HG03045 (cell line): ENCODE results near the gene DNAAF3.
"Not testable (repeated sequence)": the region's sequence is repeated elsewhere in the genome, so short reads cannot be mapped to it uniquely, and the experiment has no call there.

Source experiments
- ATAC-seq: cut with Tn5 transposase; IDR thresholded peaks from one replicate; pipeline ENCODE4 v1.9.1; 2021; ENCODE audit warnings: mild to moderate bottlenecking, moderate library complexity; ENCODE audit not compliant: unreplicated experiment

Gene DNAAF3

DNA sequence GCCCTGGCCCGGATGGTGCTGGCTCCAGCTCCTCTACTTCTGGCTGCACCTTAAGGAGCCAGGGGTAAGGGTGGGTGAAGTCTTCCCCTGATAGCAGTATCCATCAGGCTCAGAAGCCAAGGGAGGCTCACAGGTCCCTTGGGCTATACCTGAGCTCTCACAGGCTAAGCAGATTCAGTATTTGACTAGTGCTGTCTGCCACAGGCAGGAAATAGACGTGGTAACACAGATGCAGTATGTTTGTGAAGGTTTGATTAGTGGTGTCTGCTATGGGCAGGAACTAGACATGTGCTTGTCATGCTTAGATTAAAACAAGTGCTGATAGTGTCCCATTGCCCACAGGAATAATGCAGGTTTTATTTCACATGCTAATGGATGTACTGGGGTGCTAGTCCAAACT lies 9.7 kb upstream of the DNAAF3 start:
- ATAC-seq: no peak

DNA sequence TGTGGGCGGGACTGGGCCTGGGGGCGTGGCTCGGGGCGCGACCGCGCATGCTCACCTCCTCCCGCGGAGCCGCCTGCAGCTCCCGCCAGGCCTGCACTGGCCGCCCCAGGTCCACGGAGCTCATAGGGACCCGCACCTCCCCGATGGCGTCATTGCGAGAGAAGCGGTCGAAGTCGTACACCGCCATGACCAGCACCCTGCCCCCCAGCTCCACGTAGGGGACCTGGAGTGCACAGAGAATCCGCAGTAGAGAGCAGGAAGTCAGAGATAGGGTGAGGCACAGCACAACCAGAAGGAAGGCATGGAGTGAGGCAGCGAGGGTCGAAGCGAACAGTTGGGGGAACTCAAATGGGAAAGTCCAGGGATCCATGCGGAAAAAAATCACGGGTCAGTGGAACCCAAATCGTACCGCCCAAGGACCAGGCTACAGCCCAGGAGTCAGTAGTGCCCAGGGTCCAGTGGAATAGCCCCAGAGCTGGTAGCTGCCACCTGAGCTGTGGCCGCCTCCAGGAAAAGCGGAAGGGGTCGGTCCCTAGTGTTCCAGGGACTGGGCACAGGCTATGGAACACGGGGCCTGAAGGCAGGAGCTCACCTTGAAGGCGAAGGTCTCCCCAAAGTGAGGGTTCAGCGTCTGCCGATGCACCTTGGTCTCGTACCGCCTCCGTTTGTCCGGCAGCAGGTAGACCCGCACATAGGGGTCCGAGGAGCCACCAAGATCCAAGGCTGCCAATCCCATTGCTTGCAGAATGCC lies 8.9 kb upstream of the DNAAF3 start:
- ATAC-seq: no peak

DNA sequence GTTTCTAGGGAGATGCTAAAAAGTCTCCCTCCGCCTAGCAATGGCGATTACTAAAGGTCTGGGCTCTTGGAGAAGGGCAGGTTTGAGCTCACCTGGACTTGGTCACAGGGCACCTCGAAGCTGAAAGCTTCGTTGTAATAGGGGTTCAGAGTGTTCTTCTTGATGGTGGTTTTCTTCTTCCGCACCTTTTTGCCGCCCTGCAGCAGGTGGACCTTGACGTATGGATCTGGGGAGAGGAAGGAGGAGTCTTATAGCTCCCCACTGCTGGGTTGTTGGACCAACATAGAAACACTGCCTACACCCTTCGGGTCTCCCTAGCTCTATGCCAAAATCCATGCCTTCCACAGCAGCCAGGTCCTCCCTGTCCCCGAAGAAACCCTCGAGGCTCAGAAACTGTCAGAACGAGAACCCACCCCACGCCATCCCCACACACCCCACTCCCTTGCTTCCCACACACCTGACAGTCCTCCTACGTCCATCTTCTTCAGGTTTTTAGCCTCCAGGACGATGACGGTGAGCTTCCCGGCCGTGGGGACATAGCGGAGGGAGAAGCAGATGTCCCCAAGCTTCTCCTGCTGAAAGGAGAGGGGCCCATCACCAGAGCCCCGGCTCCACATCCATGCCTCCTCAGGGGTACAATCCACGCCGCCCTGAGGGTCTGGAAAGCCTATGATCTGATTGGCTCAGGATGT lies 8.2 kb upstream of the DNAAF3 start:
- ATAC-seq: no peak

DNA sequence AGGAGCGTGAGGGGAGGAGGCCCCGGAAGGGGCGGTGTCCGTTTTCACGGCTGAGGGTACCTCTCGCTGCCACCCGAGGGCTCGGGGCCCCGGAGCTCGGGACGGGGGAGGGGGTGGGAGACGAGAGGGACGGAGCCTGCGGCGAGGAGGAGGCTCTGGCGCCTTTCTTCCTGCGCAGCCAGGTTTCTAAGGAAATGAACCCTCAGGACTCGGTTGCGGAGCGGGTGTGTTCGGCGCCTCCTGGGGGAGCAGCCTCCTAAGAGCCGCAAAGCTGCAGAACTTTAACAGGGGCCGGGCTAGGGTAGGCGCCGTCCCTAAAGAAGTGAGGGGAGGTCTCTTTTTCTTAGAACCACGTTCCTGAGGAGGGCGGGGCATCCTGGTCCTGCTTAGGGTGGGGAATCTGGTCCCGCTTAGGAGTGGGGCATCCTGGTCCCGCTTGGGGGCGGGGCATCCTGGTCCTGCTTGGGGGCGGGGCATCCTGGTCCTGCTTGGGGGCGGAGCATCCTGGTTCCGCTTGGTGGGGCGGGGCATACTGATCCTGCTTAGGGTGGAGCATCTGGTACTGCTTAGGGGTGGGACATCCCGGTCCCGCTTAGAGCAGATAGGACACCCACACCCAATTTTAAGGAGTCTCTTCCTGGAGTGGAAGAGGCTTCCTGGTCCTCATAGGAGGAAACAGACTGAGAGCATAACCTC lies 7.4 kb upstream of the DNAAF3 start:
- ATAC-seq: no peak

GRCh38 chr19:55173186-55173713 lies 6.8 kb upstream of the DNAAF3 start:
- ATAC-seq: no peak

GRCh38 chr19:55172741-55173140 lies 6.3 kb upstream of the DNAAF3 start:
- no peak for ATAC-seq

GRCh38 chr19:55172318-55172717 lies 5.9 kb upstream of the DNAAF3 start:
- ATAC-seq: not testable (repeated sequence)

DNA sequence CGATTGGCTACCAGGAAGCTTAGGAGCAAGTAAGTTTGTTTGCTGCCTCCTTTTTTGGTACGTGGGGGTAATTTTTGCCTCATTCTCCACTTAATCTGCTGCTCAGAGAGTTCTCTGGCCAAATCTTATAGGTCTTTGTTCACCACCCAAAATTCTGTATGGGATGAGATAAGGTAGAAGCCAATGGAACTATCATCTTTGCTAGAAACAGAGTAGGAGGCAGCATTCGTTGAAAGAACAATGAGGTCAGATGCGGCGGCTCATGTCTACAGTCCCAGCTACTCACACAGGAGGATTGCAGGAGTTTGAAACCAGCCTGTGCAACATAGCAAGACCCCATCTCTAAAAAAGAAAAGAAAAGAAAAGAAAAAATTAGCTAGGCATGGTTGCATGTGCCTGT lies 5.0 kb upstream of the DNAAF3 start:
- no peak for ATAC-seq

DNA sequence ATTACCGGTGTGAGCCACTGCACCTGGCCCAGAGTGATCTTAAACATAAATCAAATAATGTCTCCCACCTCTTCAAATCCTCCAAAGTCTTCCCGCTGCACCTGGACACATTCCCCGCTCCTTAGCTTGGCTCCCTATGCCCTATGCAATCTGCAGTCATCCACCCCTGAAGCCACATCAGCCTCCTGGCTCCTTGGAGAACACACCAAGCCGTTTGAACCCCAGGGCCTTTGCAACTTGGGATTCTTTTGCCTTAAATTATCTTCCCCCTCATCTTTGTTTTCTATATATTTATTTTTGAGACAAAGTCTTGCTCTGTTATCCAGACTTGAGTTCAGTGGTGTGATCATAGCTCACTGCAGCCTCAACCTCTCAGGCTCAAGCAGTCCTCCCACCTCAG lies 2.7 kb upstream of the DNAAF3 start:
- ATAC-seq: no peak

DNA sequence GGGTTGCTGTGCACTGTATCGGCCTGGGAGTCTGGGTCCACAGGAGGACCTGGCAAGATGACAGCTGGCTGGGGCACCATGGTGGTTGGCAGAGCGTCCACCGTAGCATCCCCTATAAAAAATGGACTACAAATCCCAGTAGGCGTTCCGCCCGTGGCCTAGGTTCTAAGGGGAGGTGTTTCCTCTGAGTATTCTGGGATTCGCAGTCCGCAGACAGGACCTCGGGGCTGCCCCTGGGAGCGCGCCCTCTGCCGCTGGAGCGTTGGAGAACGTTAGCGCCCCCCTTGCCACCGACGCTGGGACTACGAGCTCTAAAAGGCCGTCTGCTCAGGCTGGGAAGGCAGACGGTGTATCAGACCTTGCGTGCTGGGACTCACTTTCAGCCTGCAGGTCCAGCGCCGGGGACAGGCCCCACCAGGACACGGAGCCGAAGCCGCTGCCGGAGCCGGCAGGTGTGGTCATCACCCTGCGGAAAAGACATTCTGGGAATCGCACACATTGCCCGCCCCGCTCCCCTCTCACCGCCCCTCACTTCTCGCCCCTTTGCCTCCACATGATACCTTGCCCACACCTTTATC lies 372 bp downstream of the DNAAF3 start:
- no peak for ATAC-seq

- ATAC-seq: no peak
Measured at GRCh38 chr19:55161571-55162322, 4.7 kb downstream of the DNAAF3 start.

DNA sequence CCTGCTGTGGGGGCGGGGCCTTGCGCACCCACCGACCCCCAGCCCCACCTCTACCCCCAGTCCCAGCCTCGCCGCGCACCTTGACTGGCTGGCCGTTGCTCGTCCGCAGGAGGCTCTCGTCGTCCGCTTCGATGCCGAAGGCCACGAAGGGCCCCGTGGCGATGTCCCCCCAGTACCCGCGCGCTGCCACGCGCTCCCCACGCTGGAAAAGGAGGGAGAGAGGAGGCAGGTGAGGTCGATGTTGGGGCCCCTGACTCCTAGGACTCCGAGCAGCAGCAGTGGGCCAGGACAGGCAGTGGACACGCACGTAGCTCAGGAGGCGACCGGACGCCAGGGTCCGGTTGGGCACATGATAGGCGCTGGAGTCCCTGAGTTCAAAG lies 5.4 kb downstream of the DNAAF3 start:
- no peak for ATAC-seq

DNA sequence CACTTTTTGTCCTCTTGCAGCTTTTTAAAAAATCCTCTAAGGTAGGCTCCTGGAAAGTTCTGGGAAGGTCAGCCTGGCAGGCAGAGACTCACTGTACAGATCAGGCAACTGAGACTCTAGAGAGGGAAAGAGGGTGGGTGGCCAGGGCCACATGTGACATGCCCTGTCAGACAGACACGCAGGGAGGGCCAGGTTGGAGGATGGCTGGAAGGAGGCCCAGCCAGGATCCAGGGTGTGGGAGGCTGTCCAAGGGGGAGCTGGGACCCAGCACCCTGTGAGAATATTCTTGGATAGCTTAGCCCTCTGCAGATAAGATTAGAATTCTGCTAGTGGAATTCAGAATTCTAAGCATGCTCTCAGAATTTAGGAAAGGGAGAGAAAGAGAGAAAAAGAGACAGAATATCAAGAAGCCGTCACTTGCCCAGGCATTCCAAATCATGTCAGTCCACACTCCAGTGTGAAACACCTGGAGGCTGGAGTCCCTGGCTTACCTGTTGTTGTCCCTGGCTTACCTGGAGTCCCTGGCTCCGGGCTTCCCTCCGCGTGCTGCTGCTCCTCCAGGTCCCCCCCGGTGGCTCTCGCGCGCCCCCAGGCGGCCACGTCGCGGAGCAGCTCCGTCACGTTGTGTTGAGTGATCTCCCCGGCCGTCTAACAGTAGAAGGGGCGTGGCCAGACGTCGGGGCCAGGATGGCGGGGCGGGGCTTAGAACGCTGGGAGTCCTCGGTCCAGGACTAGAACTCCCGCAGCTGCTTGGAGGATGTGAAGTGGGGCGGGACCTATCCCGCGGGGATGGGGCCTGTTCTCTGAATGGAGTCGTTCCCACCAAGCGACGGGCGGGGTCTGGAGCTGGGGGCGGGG lies 6.1 kb downstream of the DNAAF3 start:
- ATAC-seq: no peak

DNA sequence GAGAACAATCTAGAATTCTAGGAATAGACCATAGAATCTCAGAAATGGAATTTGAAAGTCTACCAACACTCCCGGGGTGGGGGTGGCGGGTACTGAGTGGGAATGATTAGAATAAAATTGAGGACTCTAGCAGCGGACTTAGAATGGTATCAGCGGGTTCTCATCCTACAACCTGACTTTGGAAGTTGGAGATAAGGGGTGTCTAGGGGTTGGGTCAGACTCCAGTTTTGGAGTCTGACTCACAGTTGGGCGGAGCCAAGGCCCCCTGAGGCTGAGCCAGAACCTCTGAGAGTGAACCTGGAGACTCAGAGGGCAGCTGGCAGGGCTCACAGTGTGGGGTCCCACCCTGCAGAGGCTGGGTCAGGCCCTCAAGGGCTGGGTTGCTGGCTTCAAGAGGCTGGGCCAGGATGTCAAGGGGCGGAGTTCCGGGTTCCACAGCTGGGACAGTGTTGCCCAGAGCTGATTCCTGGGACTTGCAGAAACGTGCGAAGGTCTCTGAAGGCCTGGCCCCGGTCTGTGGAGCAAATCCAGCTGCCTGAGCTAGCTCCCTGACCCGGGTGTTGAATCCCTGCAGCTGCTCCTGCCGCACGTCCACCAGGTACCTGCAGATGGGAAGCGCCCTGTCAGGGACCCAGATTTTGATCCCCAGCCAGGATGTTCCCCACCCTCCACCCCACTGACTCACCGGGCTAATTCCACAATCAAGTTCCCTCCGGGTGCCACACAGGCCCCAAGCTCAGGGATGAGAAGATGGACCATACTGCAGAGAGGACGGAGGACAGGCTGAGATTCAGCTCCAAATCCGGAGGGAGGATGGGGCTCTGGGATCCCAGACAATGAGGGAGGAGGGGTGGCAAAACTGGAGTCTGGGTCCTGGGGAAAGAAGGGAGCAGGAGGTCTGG lies 7.3 kb downstream of the DNAAF3 start:
- ATAC-seq: no peak

GRCh38 chr19:55158423-55158822 lies 8.0 kb downstream of the DNAAF3 start:
- ATAC-seq: no peak

DNA sequence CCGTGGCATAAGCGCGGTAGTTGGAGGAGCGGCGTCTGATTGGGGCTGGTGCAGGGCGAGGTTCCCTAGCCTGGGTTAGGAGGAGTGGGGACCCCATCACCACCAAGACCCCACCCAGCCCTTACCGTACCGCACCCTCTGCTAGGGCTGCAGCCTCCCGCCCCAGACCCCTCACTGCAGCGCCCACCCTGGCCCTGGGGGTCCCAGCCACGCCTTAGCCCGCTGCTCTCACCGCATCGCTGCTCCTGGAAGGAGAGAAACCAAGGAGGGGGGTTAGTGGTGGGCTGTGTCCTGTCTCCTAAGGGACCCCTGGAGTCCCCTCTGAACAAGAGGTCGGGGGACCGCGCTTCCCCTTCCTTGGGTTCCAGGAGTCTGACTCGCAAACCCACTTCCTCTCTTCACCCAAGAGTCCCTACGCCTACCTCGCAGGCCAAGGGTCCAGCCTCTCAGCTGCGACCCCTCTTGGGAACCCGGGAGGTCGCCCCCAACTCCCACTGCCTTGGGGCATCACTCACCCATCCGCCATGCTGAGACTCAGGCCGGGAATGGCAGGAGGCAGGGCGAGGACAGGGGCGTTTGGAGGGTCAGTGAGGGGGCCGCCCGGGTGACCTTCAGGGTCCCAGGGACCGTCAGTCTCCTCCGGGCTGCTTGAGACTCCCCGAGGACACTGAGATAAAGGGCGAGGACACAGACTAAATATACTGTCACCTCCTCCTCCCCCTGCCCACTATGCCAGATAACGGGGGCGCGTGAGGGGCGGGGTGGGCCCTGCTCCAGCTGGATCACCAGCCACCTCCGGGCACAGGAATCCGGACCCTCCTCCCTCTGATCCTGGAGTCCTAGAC lies 9.1 kb downstream of the DNAAF3 start, which contains the start of gene TNNI3:
TSS of gene TNNI3 (minus strand) at position 669 of the 845 bp plus-strand sequence. CDS start at position 526, 143 bp downstream.
- no peak for ATAC-seq

- no peak for ATAC-seq
Measured at GRCh38 chr19:55156202-55157063, 10.0 kb downstream of the DNAAF3 start.
